SK-N-SH (cell line): Measurements from ENCODE around the gene H2BK1. TPM values are rescaled to one million over a fixed set of nuclear protein-coding genes. Genes with fewer than 3 reads are reported as not detected.

Experiments used
- CTCF ChIA-PET: fragments of 300-600, 350-600 bp; formaldehyde crosslinking; extraction: SDS; loops from one replicate; lab custom pipeline; 2021; lab: Yijun Ruan, JAX
- POLR2A ChIA-PET: fragments of 350-600 bp; sonication (Branson Sonifier 250); formaldehyde crosslinking; extraction: SDS; loops from one replicate; lab custom pipeline; 2020; ENCODE audit warnings: antibody characterized with exemption, inconsistent platforms; lab: Yijun Ruan, JAX
- DNase-seq: peaks from one replicate; pipeline ENCODE4 v3.0.0; 2012
- H2AFZ ChIP-seq: fragments of 200-600 bp; sonication (generic); 2 replicates; pipeline ENCODE4 v1.8.1; 2016; ENCODE audit warnings: antibody characterized with exemption, mild to moderate bottlenecking, low read depth
- H3F3A ChIP-seq: fragments of 200-600 bp; sonication (generic); replicated peaks from 2 replicates; pipeline ENCODE3; 2016; ENCODE audit warnings: antibody characterized with exemption, mild to moderate bottlenecking; ENCODE audit not compliant: insufficient read depth
- H3K27ac ChIP-seq, 2 experiments: fragments of 200-500 bp in 1 of 2; fragments of 200-600 bp in 1 of 2; sonication (Bioruptor generic) in 1 of 2; sonication (generic), shearing (Covaris generic) in 1 of 2; 2 replicates each; pipeline versions ENCODE4 v1.5.1 to v1.6.1; 2014 to 2016; ENCODE audit warnings: low read depth in 2 of 2, inconsistent platforms in 1 of 2, low read length in 1 of 2, mild to moderate bottlenecking in 1 of 2, mixed read lengths in 1 of 2
- H3K27me3 ChIP-seq: fragments of 200-600 bp; sonication (generic), shearing (Covaris generic); 2 replicates; pipeline ENCODE4 v1.6.1; 2016; ENCODE audit warnings: mixed run types; ENCODE audit not compliant: insufficient read depth
- H3K36me3 ChIP-seq, 2 experiments: fragments of 200-500 bp in 1 of 2; fragments of 200-600 bp in 1 of 2; sonication (Bioruptor generic) in 1 of 2; sonication (generic) in 1 of 2; replicated peaks in 1 of 2; 2 replicates each; pipeline versions ENCODE3 to v1.5.1; 2014 to 2016; ENCODE audit warnings: low read length in 1 of 2, mild to moderate bottlenecking in 1 of 2; ENCODE audit not compliant: insufficient read depth in 2 of 2, control insufficient read depth in 1 of 2
- H3K4me1 ChIP-seq, 2 experiments: fragments of 200-500 bp in 1 of 2; fragments of 200-600 bp in 1 of 2; sonication (Bioruptor generic) in 1 of 2; sonication (generic), shearing (Covaris generic) in 1 of 2; 2 replicates each; pipeline versions ENCODE4 v1.5.1 to v1.6.1; 2014 to 2016; ENCODE audit warnings: low read depth in 1 of 2, low read length in 1 of 2, mixed run types in 1 of 2; ENCODE audit not compliant: insufficient read depth in 2 of 2, control insufficient read depth in 1 of 2
- H3K4me2 ChIP-seq: fragments of 200-600 bp; sonication (generic), shearing (Covaris generic); 2 replicates; pipeline ENCODE4 v1.6.1; 2017; ENCODE audit warnings: mixed run types
- H3K4me3 ChIP-seq, 2 experiments: fragments of 200-500 bp in 1 of 2; fragments of 200-600 bp in 1 of 2; sonication (Bioruptor generic) in 1 of 2; sonication (generic), shearing (Covaris generic) in 1 of 2; 2 replicates each; pipeline versions ENCODE4 v1.5.1 to v1.8.1; 2014 to 2016; ENCODE audit warnings: low read depth in 2 of 2, inconsistent platforms in 1 of 2, low read length in 1 of 2, mild to moderate bottlenecking in 1 of 2, mixed read lengths in 1 of 2, moderate library complexity in 1 of 2
- H3K79me2 ChIP-seq: fragments of 200-600 bp; sonication (generic); 2 replicates; pipeline ENCODE4 v1.8.1; 2017; ENCODE audit warnings: mild to moderate bottlenecking; ENCODE audit not compliant: insufficient read depth
- H3K9ac ChIP-seq: fragments of 200-600 bp; sonication (generic); 2 replicates; pipeline ENCODE4 v1.6.1; 2017; ENCODE audit warnings: mixed run types
- H3K9me2 ChIP-seq: fragments of 200-600 bp; sonication (generic); 2 replicates; pipeline ENCODE4 v1.6.1; 2017; ENCODE audit warnings: mixed run types
- H3K9me3 ChIP-seq: fragments of 200-600 bp; sonication (generic); 2 replicates; pipeline ENCODE4 v1.6.1; 2017; ENCODE audit warnings: mixed run types, mild to moderate bottlenecking, moderate library complexity
- H4K20me1 ChIP-seq: fragments of 200-600 bp; sonication (generic); 2 replicates; pipeline ENCODE4 v1.6.1; 2017; ENCODE audit warnings: mild to moderate bottlenecking, mixed run types; ENCODE audit not compliant: insufficient read depth
- RFX5 ChIP-seq: IDR thresholded peaks from 2 replicates; pipeline ENCODE4 v1.6.1; 2012; ENCODE audit warnings: mild to moderate bottlenecking, improper control_type of control experiment, low read length
- WGBS: methylation state at CpG from one replicate; pipeline ENCODE4 v1.1.6; 2017; ENCODE audit warnings: low lambda C conversion rate; 5-methylcytosine and 5-hydroxymethylcytosine counted together
- polyA plus RNA-seq, 3 experiments: library from polyadenylated mRNA; depleted of rRNA; stranded (reverse); fragments of >200 nt; gene quantifications; 2 replicates each; pipeline ENCODE4 v1.2.3, GENCODE V29; 2012

Gene H2BK1
- polyA plus RNA-seq, 1 of the 3 experiments (the other 2 are of a cell fraction): not detected

GRCh38 chr7:151161757-151162156, 48.5 kb downstream of the H2BK1 start:
- DNase-seq: no peak
- 29% methylated on average over 1 of the region's 1 CpG for WGBS
- H2AFZ ChIP-seq: no peak overlapping the region
- H3K9me3 ChIP-seq: no peaks in the 10 kb centered on the region
- H3K4me1 ChIP-seq: peaks cover 0 to under 1% of the 10 kb centered on the region in 2 experiments; a peak in 1 of 4 replicates
- H3K27me3 ChIP-seq: peaks cover 42% of the 10 kb centered on the region
- no peaks in the 10 kb centered on the region for H4K20me1 ChIP-seq
- H3F3A ChIP-seq: no peaks in the 10 kb centered on the region
- CTCF ChIA-PET: interaction anchor here (1.1 to 15.5 kb wide), 6 partner anchors 10 to 82 kb away, joined by 3 to 243 read pairs (median 48); no protein-coding TSS in a partner anchor
- no peaks in the 10 kb centered on the region for H3K9me2 ChIP-seq
- H3K4me2 ChIP-seq: no peak overlapping the region
- no peak overlapping the region for H3K27ac ChIP-seq
- H3K79me2 ChIP-seq: no peaks in the 10 kb centered on the region
- H3K36me3 ChIP-seq: no peaks in the 10 kb centered on the region
- no peak overlapping the region for H3K9ac ChIP-seq
- no peak overlapping the region for H3K4me3 ChIP-seq
- no peak for TF ChIP-seq RFX5
- TF ChIP-seq, all 33 proteins: peak for 0
- POLR2A ChIA-PET: interaction anchor here (1.3 kb wide), 1 partner anchor 13 kb away, joined by 4 read pairs; no protein-coding TSS in a partner anchor

Other genes with a start within 250 kb of the H2BK1 start
- 2.2 and 6.4 TPM in 2 replicates for gene KCNH2, start 232.2 kb downstream of the H2BK1 start, polyA plus RNA-seq (2012; rRNA removed)
- 0.15 and 0.41 TPM in 2 replicates for gene NOS3, start 219.5 kb downstream of the H2BK1 start, polyA plus RNA-seq (2012; rRNA removed)
- gene ATG9B, start 186.0 kb downstream of the H2BK1 start, polyA plus RNA-seq (2012; rRNA removed): 0.52 and 0.67 TPM in 2 replicates
- 36.0 and 38.3 TPM in 2 replicates for gene ABCB8, start 182.0 kb downstream of the H2BK1 start, polyA plus RNA-seq (2012; rRNA removed)
- 4.0 and 4.5 TPM in 2 replicates for gene ASIC3, start 162.0 kb downstream of the H2BK1 start, polyA plus RNA-seq (2012; rRNA removed)
- 123 and 125 TPM in 2 replicates for gene CDK5, start 152.6 kb downstream of the H2BK1 start, polyA plus RNA-seq (2012; rRNA removed)
- 123 and 167 TPM in 2 replicates for gene SLC4A2, start 150.9 kb downstream of the H2BK1 start, polyA plus RNA-seq (2012; rRNA removed)
- 125 and 148 TPM in 2 replicates for gene FASTK, start 129.7 kb downstream of the H2BK1 start, polyA plus RNA-seq (2012; rRNA removed)
- 37.8 and 60.6 TPM in 2 replicates for gene TMUB1, start 127.0 kb downstream of the H2BK1 start, polyA plus RNA-seq (2012; rRNA removed)
- gene AGAP3, start 124.0 kb downstream of the H2BK1 start, polyA plus RNA-seq (2012; rRNA removed): 108 and 126 TPM in 2 replicates
- not detected in 2 replicates for gene GBX1, start 42.8 kb downstream of the H2BK1 start, polyA plus RNA-seq (2012; rRNA removed)
- not detected in 2 replicates for gene ASB10, start 23.2 kb downstream of the H2BK1 start, polyA plus RNA-seq (2012; rRNA removed)
- 75.4 and 102 TPM in 2 replicates for gene ABCF2, start 16.7 kb upstream of the H2BK1 start, polyA plus RNA-seq (2012; rRNA removed)
- 60.4 and 68.6 TPM in 2 replicates for gene CHPF2, start 22.0 kb upstream of the H2BK1 start, polyA plus RNA-seq (2012; rRNA removed)
- 60.5 and 62.8 TPM in 2 replicates for gene SMARCD3, start 38.2 kb upstream of the H2BK1 start, polyA plus RNA-seq (2012; rRNA removed)
- 54.0 and 56.6 TPM in 2 replicates for gene NUB1, start 131.3 kb upstream of the H2BK1 start, polyA plus RNA-seq (2012; rRNA removed)
- 1.0 and 2.5 TPM in 2 replicates for gene WDR86, start 199.6 kb upstream of the H2BK1 start, polyA plus RNA-seq (2012; rRNA removed)
- not detected in 2 replicates for gene CRYGN, start 229.7 kb upstream of the H2BK1 start, polyA plus RNA-seq (2012; rRNA removed)